ENCODE results near the gene HTR3B. TPM values are rescaled to one million over a fixed set of nuclear protein-coding genes. Genes with fewer than 3 reads are reported as not detected.
A peak's percentile ranks its signal among the peaks of the same experiment; 100 is the strongest.

Gene HTR3B
- total and polyA plus RNA-seq, 10 of the 15 experiments (the other 5 are each of a cell fraction or from before 2014, with no cell fraction given): not detected

GRCh38 chr11:113876798-113877669 is 27.6 kb upstream of the HTR3B start:
- peaks cover 16% of the 10 kb centered on the region for H3K79me2 ChIP-seq (ENCODE audit: control insufficient read depth, insufficient read depth, low read length)
- in situ Hi-C loops (cut with MboI) (no loop called here), intact Hi-C loops (cut with micrococcal nuclease; ENCODE audit: unreplicated experiment) (no loop called here)
- DNase-seq (ENCODE audit: low read depth, low spot score): no peak
- no peak for ATAC-seq
- no TSS peak for BruUV-seq (replicated peaks)
- no peak overlapping the region for H2AFZ ChIP-seq (ENCODE audit: control insufficient read depth, low read depth, low read length)
- RAD21 ChIA-PET (ENCODE audit: unreplicated experiment): no interaction called here
- no peak overlapping the region for H3K27ac ChIP-seq (ENCODE audit: control insufficient read depth, insufficient read depth)
- H3K9me3 ChIP-seq (replicated peaks; ENCODE audit: control insufficient read depth, insufficient read depth, low read length): no peaks in the 10 kb centered on the region; the same call in 1 of the 3 replicates
- H3K36me3 ChIP-seq (ENCODE audit: control insufficient read depth in 2 of 2, insufficient read depth in 2 of 2, low read length in 1 of 2): 0 out of 4 replicates have a peak, but pooled peaks cover 0 to 3% of the 10 kb centered on the region in 2 experiments
- H3K4me1 ChIP-seq (ENCODE audit: control insufficient read depth, insufficient read depth, low read length): peaks cover 17% of the 10 kb centered on the region
- no peaks in the 10 kb centered on the region for H4K20me1 ChIP-seq (ENCODE audit: control insufficient read depth, insufficient read depth)
- peak overlapping the region; percentile 77 for H3K4me2 ChIP-seq (ENCODE audit: control insufficient read depth, insufficient read depth)
- CTCF ChIA-PET: interaction anchor here (0.6 to 1.1 kb wide), 2 partner anchors 19 to 630 kb away, joined by 3 read pairs; no protein-coding TSS in a partner anchor
- FAIRE-seq: no peak
- no peaks in the 10 kb centered on the region for H3K27me3 ChIP-seq (replicated peaks in 1 of 2; ENCODE audit: control insufficient read depth in 2 of 2, insufficient read depth in 2 of 2, low read length in 1 of 2)
- H3K4me3 ChIP-seq: peak overlapping the region; percentile 68; the same call in 1 of the 2 replicates
- SMC1A ChIA-PET (ENCODE audit: uncharacterized antibody, unreplicated experiment): interaction anchor here (1.1 kb wide), 1 partner anchor 14 kb away, joined by 3 read pairs; no protein-coding TSS in a partner anchor
- H3K9ac ChIP-seq (ENCODE audit: control insufficient read depth, insufficient read depth, low read length): no peak overlapping the region
- WGBS (ENCODE audit: insufficient coverage, insufficient replicate concordance, low lambda C conversion rate, missing lambda C conversion rate): 99% methylated on average over 8 of the region's 8 CpGs
- no peak for TF ChIP-seq GATAD2B (conservative IDR thresholded peaks at IDR 0.05; ENCODE audit: low read depth)
- no peak for TF ChIP-seq IKZF2 (IDR thresholded peaks at IDR 0.05)
- no peak for TF ChIP-seq BMI1 (IDR thresholded peaks at IDR 0.05; ENCODE audit: borderline replicate concordance)
- no peak for TF ChIP-seq MTA3 (IDR thresholded peaks at IDR 0.05; ENCODE audit: borderline replicate concordance, low read length)
- TF ChIP-seq IRF5 (IDR thresholded peaks at IDR 0.05; ENCODE audit: borderline replicate concordance): no peak
- no peak for TF ChIP-seq ZNF384 (IDR thresholded peaks at IDR 0.05; ENCODE audit: borderline replicate concordance, low read depth, low read length)
- no peak for TF ChIP-seq POLR2AphosphoS2 (IDR thresholded peaks at IDR 0.05; ENCODE audit: low read depth, low read length)
- TF ChIP-seq HDAC6 (IDR thresholded peaks at IDR 0.05; ENCODE audit: unreplicated experiment): no peak
- TF ChIP-seq TCF3 (IDR thresholded peaks at IDR 0.05; ENCODE audit: borderline replicate concordance, insufficient read depth, low read depth, low read length): no peak
- TF ChIP-seq, protein P1, sequence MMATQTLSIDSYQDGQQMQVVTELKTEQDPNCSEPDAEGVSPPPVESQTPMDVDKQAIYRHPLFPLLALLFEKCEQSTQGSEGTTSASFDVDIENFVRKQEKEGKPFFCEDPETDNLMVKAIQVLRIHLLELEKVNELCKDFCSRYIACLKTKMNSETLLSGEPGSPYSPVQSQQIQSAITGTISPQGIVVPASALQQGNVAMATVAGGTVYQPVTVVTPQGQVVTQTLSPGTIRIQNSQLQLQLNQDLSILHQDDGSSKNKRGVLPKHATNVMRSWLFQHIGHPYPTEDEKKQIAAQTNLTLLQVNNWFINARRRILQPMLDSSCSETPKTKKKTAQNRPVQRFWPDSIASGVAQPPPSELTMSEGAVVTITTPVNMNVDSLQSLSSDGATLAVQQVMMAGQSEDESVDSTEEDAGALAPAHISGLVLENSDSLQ (IDR thresholded peaks at IDR 0.05): no peak
- no peak for TF ChIP-seq ZNF274 (IDR thresholded peaks at IDR 0.05; ENCODE audit: insufficient read depth, insufficient read length)
- POLR2A ChIA-PET: interaction anchor here (0.6 kb wide), 4 partner anchors 19 to 284 kb away, joined by 3 to 8 read pairs (median 4); no protein-coding TSS in a partner anchor

All from GM12878 (cell line).